GM18505 (cell line): ENCODE results near the gene KCNE4.

ENCODE experiments used
- ATAC-seq: cut with Tn5 transposase; IDR thresholded peaks from one replicate; pipeline ENCODE4 v1.9.1; 2021; ENCODE audit not compliant: unreplicated experiment
- POLR2A ChIP-seq: IDR thresholded peaks from 4 replicates; pipeline ENCODE4 v1.6.1; 2011; ENCODE audit warnings: borderline replicate concordance; ENCODE audit not compliant: insufficient read depth, insufficient read length; ENCODE audit errors: extremely low read depth

Gene KCNE4

GRCh38 chr2:223044916-223045700, 6.9 kb upstream of the KCNE4 start:
- no peak for ATAC-seq

GRCh38 chr2:223046470-223047040, 5.4 kb upstream of the KCNE4 start:
- no peak for TF ChIP-seq POLR2A
- no peak for ATAC-seq

More at GRCh38 chr2:223044916-223045700, 6.9 kb upstream of the KCNE4 start:
- no peak for TF ChIP-seq POLR2A

- no peak for ATAC-seq
- no peak for TF ChIP-seq POLR2A
Observed at GRCh38 chr2:223047260-223047761, 4.7 kb upstream of the KCNE4 start.

- TF ChIP-seq POLR2A = no peak
Observed at GRCh38 chr2:223048519-223048918, 3.5 kb upstream of the KCNE4 start.

GRCh38 chr2:223049356-223049755, 2.6 kb upstream of the KCNE4 start:
- no peak for ATAC-seq
- TF ChIP-seq POLR2A = no peak

More at GRCh38 chr2:223048519-223048918, 3.5 kb upstream of the KCNE4 start:
- ATAC-seq = peak; percentile 52

GRCh38 chr2:223050188-223050587, 1.8 kb upstream of the KCNE4 start:
- no peak for TF ChIP-seq POLR2A
- ATAC-seq = no peak

- TF ChIP-seq POLR2A = no peak
Observed at GRCh38 chr2:223050900-223051504, 988 bp upstream of the KCNE4 start.

GRCh38 chr2:223052548-223053483, 826 bp downstream of the KCNE4 start:
- TF ChIP-seq POLR2A = no peak
- no peak for ATAC-seq

More at GRCh38 chr2:223050900-223051504, 988 bp upstream of the KCNE4 start:
- no peak for ATAC-seq

- ATAC-seq = no peak
- TF ChIP-seq POLR2A = no peak
Observed at GRCh38 chr2:223053484-223054192, 1.6 kb downstream of the KCNE4 start.

GRCh38 chr2:223054193-223054781, 2.3 kb downstream of the KCNE4 start:
- TF ChIP-seq POLR2A = no peak
- ATAC-seq = no peak

GRCh38 chr2:223055140-223055539, 3.1 kb downstream of the KCNE4 start:
- ATAC-seq = no peak
- TF ChIP-seq POLR2A = no peak

GRCh38 chr2:223055836-223056235, 3.8 kb downstream of the KCNE4 start:
- no peak for ATAC-seq
- no peak for TF ChIP-seq POLR2A
